Measurements from ENCODE around the gene SS18L1. TPM values are rescaled to one million over a fixed set of nuclear protein-coding genes. Genes with fewer than 3 reads are reported as not detected.

SS18L1 gene
- total and polyA plus RNA-seq, 2 experiments from 2014 or later, result 2.1 to 13.0 TPM

DNA sequence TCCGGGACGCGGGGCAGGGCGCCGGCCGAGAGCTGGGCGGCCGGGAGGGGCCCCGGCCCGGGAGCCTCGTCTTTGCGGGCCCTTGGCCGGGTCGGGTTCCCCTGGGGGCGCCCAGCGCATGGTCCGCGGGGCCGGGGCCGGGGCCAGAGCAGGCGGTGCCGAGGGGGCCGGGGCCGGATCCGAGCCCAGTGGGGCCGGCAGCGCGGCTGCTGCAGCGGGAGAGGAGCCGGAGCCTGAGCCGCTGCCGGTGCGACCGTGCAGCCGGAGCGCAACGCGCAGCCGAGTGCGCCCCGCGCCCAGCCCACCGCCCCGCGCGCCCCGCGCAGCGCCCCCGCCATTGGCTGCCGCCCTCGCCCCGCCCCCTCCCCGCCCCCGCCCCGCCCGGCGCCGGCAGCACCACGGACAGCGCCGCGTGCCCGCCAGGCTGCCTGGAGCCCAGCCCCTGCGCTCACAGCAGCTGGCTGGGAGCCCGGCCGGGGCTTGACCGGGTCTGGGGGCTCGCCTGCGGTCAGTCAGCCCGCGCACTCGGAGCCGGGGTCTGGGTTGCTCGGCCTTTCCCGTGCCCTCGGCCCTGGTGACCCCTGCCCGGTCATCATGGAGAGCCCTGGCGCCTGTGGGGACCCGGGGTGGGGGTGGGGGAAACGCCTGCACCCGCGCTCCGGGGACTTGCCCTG is 76.6 kb downstream of the SS18L1 start, which contains the start of gene HRH3:
HRH3 (minus strand) TSS at position 287 of the 674 bp plus-strand sequence. CDS start 308 bp downstream, outside the sequence.
- Histone ChIP-seq H3K9me2 (replicated peaks; ENCODE audit: insufficient read depth) (no peaks in the 10 kb centered on the region), H4K20me1 (ENCODE audit: insufficient read depth, poor library complexity, severe bottlenecking) (no peaks in the 10 kb centered on the region), H3K4me2 (peak within 1 kb of the TSS; percentile 84), H3K79me2 (no peaks in the 10 kb centered on the region), H2AFZ (no peak within 1 kb of the TSS), H3K9me3 (ENCODE audit: low read depth) (no peaks in the 10 kb centered on the region), H3K27ac (no peak within 1 kb of the TSS), H3K4me1 (ENCODE audit: insufficient read depth) (peaks cover 3% of the 10 kb centered on the region), H3K36me3 (replicated peaks; ENCODE audit: insufficient read depth, low read depth) (no peaks in the 10 kb centered on the region), H3K4me3 (no peak within 1 kb of the TSS), H3K27me3 (peaks cover 78% of the 10 kb centered on the region)
- 0% methylated on average over 4 of the region's 84 CpGs for WGBS (ENCODE audit: low lambda C conversion rate, missing lambda C conversion rate)
- TF ChIP-seq, protein P1, sequence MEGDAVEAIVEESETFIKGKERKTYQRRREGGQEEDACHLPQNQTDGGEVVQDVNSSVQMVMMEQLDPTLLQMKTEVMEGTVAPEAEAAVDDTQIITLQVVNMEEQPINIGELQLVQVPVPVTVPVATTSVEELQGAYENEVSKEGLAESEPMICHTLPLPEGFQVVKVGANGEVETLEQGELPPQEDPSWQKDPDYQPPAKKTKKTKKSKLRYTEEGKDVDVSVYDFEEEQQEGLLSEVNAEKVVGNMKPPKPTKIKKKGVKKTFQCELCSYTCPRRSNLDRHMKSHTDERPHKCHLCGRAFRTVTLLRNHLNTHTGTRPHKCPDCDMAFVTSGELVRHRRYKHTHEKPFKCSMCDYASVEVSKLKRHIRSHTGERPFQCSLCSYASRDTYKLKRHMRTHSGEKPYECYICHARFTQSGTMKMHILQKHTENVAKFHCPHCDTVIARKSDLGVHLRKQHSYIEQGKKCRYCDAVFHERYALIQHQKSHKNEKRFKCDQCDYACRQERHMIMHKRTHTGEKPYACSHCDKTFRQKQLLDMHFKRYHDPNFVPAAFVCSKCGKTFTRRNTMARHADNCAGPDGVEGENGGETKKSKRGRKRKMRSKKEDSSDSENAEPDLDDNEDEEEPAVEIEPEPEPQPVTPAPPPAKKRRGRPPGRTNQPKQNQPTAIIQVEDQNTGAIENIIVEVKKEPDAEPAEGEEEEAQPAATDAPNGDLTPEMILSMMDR (IDR thresholded peaks at IDR 0.05; ENCODE audit: poor library complexity), result no peak
- TF ChIP-seq EZH2phosphoT487 (IDR thresholded peaks at IDR 0.05; ENCODE audit: low read depth, severe bottlenecking, unreplicated experiment), result no peak
- TF ChIP-seq EZH2 (IDR thresholded peaks at IDR 0.05; ENCODE audit: borderline replicate concordance), result no peak
- peak; percentile 82 for DNase-seq (ENCODE audit: low spot score)

DNA sequence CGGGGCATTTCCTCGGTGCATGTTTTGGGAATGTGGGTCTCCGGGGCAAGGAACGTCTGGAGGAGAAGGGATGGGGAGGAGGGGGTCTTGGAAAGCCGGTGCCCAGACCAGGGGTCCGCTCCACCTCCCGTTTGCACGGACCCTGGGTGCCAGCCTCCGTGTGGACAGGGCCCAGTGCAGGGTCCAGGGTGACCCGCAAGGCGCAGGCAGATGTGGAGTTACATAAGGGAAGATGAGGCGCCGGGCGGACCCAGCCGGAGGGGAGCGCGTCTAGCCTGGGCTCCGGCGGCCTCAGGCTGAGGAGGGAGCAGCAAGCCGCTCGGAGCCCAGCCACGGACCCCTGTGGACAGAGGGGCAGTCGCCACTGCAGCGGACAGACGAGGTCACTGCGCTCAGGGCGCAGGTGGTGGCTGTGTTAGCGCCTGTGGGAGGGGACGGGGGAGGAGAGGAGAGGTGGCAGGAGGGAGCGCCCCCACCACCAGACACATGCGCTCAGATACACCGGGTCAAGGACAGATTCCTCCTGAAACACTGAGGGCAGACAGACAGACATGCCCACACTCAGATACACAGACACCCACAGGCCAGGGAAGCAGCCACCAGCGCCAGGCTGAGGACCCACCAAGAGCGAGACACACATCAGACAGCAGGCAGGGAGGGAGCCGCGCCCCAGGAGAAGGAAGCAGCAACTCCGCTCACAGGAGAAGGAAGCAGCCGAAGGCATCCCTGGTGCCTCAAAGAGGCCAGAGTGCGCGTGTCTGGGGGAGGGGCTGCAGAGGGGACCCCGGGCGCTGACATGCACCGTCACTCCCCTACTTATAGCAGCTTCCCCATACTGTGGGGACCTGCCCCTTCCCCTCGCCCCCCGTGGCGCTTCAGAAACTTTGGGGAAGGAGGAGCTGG is 77.3 kb downstream of the SS18L1 start:
- H4K20me1 ChIP-seq (ENCODE audit: insufficient read depth, poor library complexity, severe bottlenecking), result no peaks in the 10 kb centered on the region
- no peaks in the 10 kb centered on the region for H3K36me3 ChIP-seq (replicated peaks; ENCODE audit: insufficient read depth, low read depth)
- no peaks in the 10 kb centered on the region for H3K9me3 ChIP-seq (ENCODE audit: low read depth)
- H3K79me2 ChIP-seq, result no peaks in the 10 kb centered on the region
- peak overlapping the region; percentile 84 for H3K4me2 ChIP-seq
- H3K4me3 ChIP-seq, result no peak overlapping the region
- no peak overlapping the region for H3K27ac ChIP-seq
- WGBS (ENCODE audit: low lambda C conversion rate, missing lambda C conversion rate), result 6% methylated on average over 42 of the region's 46 CpGs
- H3K27me3 ChIP-seq, result peaks cover 76% of the 10 kb centered on the region
- DNase-seq (ENCODE audit: low spot score), result no peak
- no peak for TF ChIP-seq EZH2phosphoT487 (IDR thresholded peaks at IDR 0.05; ENCODE audit: low read depth, severe bottlenecking, unreplicated experiment)
- no peak for TF ChIP-seq EZH2 (IDR thresholded peaks at IDR 0.05; ENCODE audit: borderline replicate concordance)
- TF ChIP-seq, protein P1 (IDR thresholded peaks at IDR 0.05; ENCODE audit: poor library complexity), result no peak
- H3K9me2 ChIP-seq (replicated peaks; ENCODE audit: insufficient read depth), result no peaks in the 10 kb centered on the region
- H2AFZ ChIP-seq, result no peak overlapping the region
- peaks cover 3% of the 10 kb centered on the region for H3K4me1 ChIP-seq (ENCODE audit: insufficient read depth)

DNA sequence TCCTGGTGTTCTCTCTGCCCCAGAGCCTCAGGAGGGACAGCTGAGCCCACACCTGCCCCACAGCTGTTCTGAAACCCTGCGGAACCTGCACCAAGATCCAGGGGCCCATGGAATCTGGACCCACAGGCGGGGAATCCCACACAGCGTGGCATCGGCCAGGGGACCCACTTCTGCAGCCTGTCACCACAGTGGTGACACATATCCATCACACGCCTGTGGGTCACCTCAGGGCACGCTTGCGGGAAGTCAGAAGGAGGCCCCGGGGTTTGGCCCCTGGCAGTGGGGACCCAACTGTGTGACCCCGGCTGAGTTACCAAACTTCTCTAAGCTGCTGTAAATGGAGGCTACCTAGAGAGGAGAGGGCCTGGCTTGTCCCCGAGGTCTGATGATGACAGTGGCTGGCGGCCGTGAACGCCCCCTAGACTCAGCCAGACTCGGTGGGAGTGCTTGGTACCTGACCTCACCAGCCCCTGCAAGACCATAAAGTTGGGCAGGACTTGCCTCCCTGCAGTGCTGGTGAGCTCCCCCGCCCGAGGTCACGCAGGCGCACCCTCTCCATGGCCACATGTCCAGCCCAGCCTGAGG is 78.8 kb downstream of the SS18L1 start:
- Histone ChIP-seq H4K20me1 (ENCODE audit: insufficient read depth, poor library complexity, severe bottlenecking) (no peaks in the 10 kb centered on the region), H3K36me3 (replicated peaks; ENCODE audit: insufficient read depth, low read depth) (no peaks in the 10 kb centered on the region), H2AFZ (no peak overlapping the region), H3K27ac (no peak overlapping the region), H3K4me2 (no peak overlapping the region), H3K4me3 (no peak overlapping the region), H3K9me3 (ENCODE audit: low read depth) (no peaks in the 10 kb centered on the region), H3K79me2 (no peaks in the 10 kb centered on the region), H3K27me3 (peaks cover 65% of the 10 kb centered on the region), H3K4me1 (ENCODE audit: insufficient read depth) (peaks cover 3% of the 10 kb centered on the region), H3K9me2 (replicated peaks; ENCODE audit: insufficient read depth) (no peaks in the 10 kb centered on the region)
- no peak for DNase-seq (ENCODE audit: low spot score)
- TF ChIP-seq EZH2phosphoT487 (IDR thresholded peaks at IDR 0.05; ENCODE audit: low read depth, severe bottlenecking, unreplicated experiment) (no peak), EZH2 (IDR thresholded peaks at IDR 0.05; ENCODE audit: borderline replicate concordance) (no peak)
- TF ChIP-seq, protein P1 (IDR thresholded peaks at IDR 0.05; ENCODE audit: poor library complexity), result no peak
- WGBS (ENCODE audit: low lambda C conversion rate, missing lambda C conversion rate), result 90% methylated on average over 18 of the region's 18 CpGs
